Lower lobe of right lung (tissue), 2 donors: ENCODE measurements around the gene ANO2. TPM values are rescaled to one million over a fixed set of nuclear protein-coding genes. Genes with fewer than 3 reads are reported as not detected.

Experiments used
- ATAC-seq, 2 donors: fragments of 200-7000 bp; cut with Tn5 transposase; one replicate each; pipeline ENCODE4 v1.9.1; 2020 to 2022; ENCODE audit warnings: mild to moderate bottlenecking in 2 of 2, moderate library complexity in 2 of 2
- DNase-seq: peaks from one replicate; pipeline ENCODE4 v3.0.0-alpha.2; 2020
- H3K27ac ChIP-seq: fragments of 200-600 bp; one replicate; pipeline ENCODE4 v1.8.0; 2022
- H3K27me3 ChIP-seq: fragments of 200-600 bp; one replicate; pipeline ENCODE4 v1.8.0; 2022; ENCODE audit warnings: low read depth
- H3K36me3 ChIP-seq: fragments of 200-600 bp; one replicate; pipeline ENCODE4 v1.8.0; 2022; ENCODE audit warnings: mild to moderate bottlenecking
- H3K4me1 ChIP-seq: fragments of 200-600 bp; one replicate; pipeline ENCODE4 v1.8.0; 2022
- H3K4me3 ChIP-seq: fragments of 200-600 bp; one replicate; pipeline ENCODE4 v1.8.0; 2022; ENCODE audit warnings: mild to moderate bottlenecking
- H3K9me3 ChIP-seq: fragments of 200-600 bp; one replicate; pipeline ENCODE4 v1.8.0; 2022
- intact Hi-C: fragments of 100-400 bp; cut with DNase I; formaldehyde crosslinking; loops from one replicate; pipeline ENCODE4 v1.11.0; 2022
- total RNA-seq: library from RNA; stranded (reverse); fragmentation: NEBNext Ultra II Directional; extraction: Animal tissue kit (Norgen Biotek cat#: 25700); gene quantifications from one replicate; pipeline ENCODE4 v1.2.1, GENCODE V29; 2021
- TF ChIP-seq, protein P1 (sequence below): fragments of 200-600 bp; IDR thresholded peaks from one replicate; pipeline ENCODE4 v1.8.0; 2022; ENCODE audit warnings: antibody characterized with exemption, mild to moderate bottlenecking
- donor health status: DM: no; HTN: yes; CAD: no; lungs with severe emphysema.

ANO2 gene
- total RNA-seq, 1 donor from 2014 or later: 22.2 TPM

DNA sequence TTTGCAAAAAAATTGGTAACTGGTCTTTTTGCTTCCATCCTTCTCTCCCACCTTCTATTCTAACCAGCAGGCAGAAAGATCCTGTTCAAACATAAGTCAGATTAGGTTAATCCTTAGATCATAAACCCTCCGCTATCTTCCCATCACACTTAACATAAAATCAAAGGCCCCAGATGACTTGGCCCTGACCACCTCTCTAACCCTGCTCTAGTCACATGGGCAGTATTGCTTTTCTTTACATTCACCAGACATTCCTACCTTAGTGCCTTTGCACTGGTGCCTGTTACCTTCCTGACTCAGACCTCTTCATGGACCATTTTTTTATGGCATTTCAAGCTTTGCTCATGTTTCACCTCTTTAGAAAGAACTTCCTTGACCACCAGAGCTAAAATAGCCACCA, 429.6 kb downstream of the ANO2 start:
- ATAC-seq: no peak
- no peak for DNase-seq
- Histone ChIP-seq H3K9me3 (no peaks in the 10 kb centered on the region), H3K36me3 (no peaks in the 10 kb centered on the region), H3K27ac (no peak overlapping the region), H3K4me1 (peaks cover 11% of the 10 kb centered on the region), H3K27me3 (no peaks in the 10 kb centered on the region), H3K4me3 (no peak overlapping the region)
- TF ChIP-seq, protein P1, sequence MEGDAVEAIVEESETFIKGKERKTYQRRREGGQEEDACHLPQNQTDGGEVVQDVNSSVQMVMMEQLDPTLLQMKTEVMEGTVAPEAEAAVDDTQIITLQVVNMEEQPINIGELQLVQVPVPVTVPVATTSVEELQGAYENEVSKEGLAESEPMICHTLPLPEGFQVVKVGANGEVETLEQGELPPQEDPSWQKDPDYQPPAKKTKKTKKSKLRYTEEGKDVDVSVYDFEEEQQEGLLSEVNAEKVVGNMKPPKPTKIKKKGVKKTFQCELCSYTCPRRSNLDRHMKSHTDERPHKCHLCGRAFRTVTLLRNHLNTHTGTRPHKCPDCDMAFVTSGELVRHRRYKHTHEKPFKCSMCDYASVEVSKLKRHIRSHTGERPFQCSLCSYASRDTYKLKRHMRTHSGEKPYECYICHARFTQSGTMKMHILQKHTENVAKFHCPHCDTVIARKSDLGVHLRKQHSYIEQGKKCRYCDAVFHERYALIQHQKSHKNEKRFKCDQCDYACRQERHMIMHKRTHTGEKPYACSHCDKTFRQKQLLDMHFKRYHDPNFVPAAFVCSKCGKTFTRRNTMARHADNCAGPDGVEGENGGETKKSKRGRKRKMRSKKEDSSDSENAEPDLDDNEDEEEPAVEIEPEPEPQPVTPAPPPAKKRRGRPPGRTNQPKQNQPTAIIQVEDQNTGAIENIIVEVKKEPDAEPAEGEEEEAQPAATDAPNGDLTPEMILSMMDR: no peak
- intact Hi-C loops: no loop called here

DNA sequence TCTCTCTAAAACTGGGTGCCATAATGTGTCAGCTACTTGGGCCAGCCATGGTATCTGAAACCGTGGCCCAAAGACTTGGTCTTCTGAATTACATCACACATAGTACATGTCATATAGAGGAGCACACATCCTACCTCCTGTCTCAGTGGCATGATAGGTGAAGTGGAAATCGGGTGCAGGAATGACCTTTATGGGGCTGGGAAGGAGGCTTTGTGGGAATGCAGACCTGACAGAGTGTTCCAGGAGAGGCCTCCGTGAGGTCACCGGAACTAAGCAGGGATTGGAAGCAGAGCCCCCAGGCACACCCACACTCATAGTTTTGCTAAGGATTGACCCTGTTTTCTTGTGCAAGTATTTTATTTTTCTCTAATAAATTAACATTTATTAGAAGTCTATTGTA, 430.5 kb downstream of the ANO2 start:
- TF ChIP-seq, protein P1: no peak

DNA sequence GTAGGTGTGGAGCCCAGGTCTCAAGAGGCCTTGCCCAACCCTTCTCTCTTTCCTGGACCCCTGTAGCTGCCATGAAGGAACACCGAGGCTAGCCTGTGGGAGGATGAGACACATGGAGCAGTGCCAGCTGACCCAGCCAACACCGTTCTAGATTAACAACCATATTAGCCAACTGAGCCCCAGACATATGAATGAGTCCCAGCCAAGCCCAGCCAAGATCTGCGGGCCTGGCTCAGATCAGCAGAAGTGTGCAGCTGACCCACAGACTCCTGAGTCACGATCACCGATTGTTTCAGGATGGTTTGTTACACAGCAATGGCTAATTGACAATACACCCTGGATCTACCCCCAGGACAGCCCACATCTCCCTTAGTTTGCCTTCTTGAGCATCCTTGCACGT, 431.0 kb downstream of the ANO2 start:
- Histone ChIP-seq H3K9me3 (no peaks in the 10 kb centered on the region), H3K27ac (no peak overlapping the region), H3K27me3 (peaks cover 4% of the 10 kb centered on the region), H3K36me3 (no peaks in the 10 kb centered on the region), H3K4me1 (peaks cover 11% of the 10 kb centered on the region), H3K4me3 (no peak overlapping the region)
- no peak for ATAC-seq
- TF ChIP-seq, protein P1: no peak
- intact Hi-C loops: no loop called here
- no peak for DNase-seq

More for the DNA sequence above, 430.5 kb downstream of the ANO2 start:
- Histone ChIP-seq H3K27ac (no peak overlapping the region), H3K4me3 (no peak overlapping the region), H3K9me3 (no peaks in the 10 kb centered on the region), H3K27me3 (peaks cover 4% of the 10 kb centered on the region), H3K4me1 (peaks cover 11% of the 10 kb centered on the region), H3K36me3 (no peaks in the 10 kb centered on the region)
- ATAC-seq: no peak
- no peak for DNase-seq
- intact Hi-C loops: no loop called here

DNA sequence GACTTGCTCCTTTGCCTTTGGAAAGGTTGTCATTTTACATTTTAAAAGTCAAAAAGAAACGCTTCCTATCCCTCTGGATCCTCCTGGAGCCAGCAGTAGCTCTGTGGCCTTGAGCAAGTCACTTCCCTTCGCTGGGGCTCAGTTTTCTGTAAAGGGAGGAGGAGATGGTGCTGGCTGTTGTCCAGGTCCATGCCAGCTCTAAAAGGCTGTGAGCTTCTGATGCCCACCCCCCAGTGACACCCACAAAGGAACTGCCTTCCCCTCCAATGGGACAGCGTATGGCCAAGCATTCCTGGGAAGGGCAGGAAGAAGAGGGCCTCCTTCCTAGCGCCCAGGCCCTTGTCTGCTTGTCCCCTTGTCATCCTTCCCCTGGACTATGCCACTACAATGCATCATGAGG, 431.7 kb downstream of the ANO2 start:
- intact Hi-C loops: no loop called here
- Histone ChIP-seq H3K27ac (no peak overlapping the region), H3K4me1 (peaks cover 11% of the 10 kb centered on the region), H3K4me3 (no peak overlapping the region), H3K9me3 (no peaks in the 10 kb centered on the region), H3K36me3 (no peaks in the 10 kb centered on the region), H3K27me3 (peaks cover 4% of the 10 kb centered on the region)
- DNase-seq (no peak), ATAC-seq (no peak)
- TF ChIP-seq, protein P1: no peak

Other genes with a start within 250 kb of the ANO2 start
- 468 TPM for gene VWF, start 179.4 kb upstream of the ANO2 start, total RNA-seq